C4-2B (cell line): ENCODE measurements around the gene KDELR3.

ENCODE experiments used
- ZFX ChIP-seq: fragments of 450-650 bp; IDR thresholded peaks from 2 replicates; pipeline ENCODE4 v1.6.1; 2017
- TF ChIP-seq, protein P1 (sequence below): fragments of 450-650 bp; conservative IDR thresholded peaks from 2 replicates; pipeline ENCODE4 v1.5.1; 2017; ENCODE audit warnings: mild to moderate bottlenecking

DNA sequence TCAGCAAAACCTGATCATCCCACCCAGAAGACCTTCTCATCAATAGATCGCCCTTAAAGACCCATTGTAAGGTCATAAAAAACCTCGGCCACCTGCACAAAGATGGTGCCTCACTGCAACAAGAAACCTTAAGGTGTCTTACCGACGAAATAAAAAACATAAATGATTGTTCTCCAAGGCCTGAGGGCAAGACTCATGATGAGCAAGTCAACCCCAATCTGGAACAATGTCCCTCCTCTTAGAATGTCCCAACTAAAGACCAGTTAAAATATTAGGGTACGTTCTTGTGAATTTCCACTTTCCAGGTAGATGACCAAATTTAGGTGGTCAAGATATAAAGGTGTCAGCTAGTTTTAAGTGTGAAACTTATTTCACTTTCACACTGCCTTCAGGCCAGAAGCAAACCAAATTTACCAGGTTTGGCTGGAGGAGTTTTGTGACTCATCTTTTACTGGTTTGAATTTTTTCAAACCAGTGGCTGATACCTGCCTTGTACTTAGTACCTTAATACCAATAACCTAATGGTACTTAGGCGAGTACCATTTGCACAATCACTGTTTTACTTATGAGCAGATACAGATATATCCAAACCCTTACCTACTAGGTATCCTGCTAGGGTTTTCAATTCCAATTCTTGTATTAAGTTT is 14.9 kb downstream of the KDELR3 start:
- TF ChIP-seq, protein P1, sequence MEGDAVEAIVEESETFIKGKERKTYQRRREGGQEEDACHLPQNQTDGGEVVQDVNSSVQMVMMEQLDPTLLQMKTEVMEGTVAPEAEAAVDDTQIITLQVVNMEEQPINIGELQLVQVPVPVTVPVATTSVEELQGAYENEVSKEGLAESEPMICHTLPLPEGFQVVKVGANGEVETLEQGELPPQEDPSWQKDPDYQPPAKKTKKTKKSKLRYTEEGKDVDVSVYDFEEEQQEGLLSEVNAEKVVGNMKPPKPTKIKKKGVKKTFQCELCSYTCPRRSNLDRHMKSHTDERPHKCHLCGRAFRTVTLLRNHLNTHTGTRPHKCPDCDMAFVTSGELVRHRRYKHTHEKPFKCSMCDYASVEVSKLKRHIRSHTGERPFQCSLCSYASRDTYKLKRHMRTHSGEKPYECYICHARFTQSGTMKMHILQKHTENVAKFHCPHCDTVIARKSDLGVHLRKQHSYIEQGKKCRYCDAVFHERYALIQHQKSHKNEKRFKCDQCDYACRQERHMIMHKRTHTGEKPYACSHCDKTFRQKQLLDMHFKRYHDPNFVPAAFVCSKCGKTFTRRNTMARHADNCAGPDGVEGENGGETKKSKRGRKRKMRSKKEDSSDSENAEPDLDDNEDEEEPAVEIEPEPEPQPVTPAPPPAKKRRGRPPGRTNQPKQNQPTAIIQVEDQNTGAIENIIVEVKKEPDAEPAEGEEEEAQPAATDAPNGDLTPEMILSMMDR: no peak
- TF ChIP-seq ZFX: no peak
